Activated naive CD8-positive, alpha-beta T cell treated with anti-CD3 and anti-CD28 coated beads, Interleukin-2, amount 50 U/mL, for 16 hours (primary cell): Measurements from ENCODE around the gene ZBTB39.
"Not testable (repeated sequence)": the region's sequence is repeated elsewhere in the genome, so short reads cannot be mapped to it uniquely, and the experiment has no call there.

ENCODE experiments used
- DNase-seq: peaks from one replicate; pipeline ENCODE4 v3.0.0-alpha.2; 2020; ENCODE audit warnings: low read depth, low spot score

Gene ZBTB39

DNA sequence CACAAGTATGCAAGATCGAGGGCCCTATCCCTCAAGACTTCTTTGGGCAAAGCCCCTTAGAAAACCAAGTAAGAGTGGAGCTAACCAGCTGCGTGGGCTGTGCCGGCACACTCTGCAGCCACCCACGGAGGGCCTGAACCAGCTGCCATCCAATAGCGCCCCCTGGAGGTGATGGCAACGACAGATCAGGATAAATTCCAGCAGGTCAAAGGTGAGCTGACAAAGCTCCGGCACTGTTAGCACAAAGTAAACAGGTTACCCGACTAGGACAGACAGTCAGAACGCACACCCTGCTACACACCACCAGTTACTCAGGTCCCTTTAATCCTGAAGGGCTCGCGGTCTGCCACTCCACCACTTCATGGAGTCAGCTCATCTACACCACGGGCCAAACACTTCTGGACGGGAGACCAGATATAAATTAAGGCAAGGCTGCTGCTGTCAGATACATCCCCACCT lies 4.9 kb downstream of the ZBTB39 start:
- peak; percentile 47 for DNase-seq

GRCh38 chr12:57000393-57000792 lies 6.0 kb downstream of the ZBTB39 start:
- no peak for DNase-seq

- no peak for DNase-seq
These were observed 6.9 kb downstream of the ZBTB39 start for GRCh38 chr12:56999456-56999855.

DNA sequence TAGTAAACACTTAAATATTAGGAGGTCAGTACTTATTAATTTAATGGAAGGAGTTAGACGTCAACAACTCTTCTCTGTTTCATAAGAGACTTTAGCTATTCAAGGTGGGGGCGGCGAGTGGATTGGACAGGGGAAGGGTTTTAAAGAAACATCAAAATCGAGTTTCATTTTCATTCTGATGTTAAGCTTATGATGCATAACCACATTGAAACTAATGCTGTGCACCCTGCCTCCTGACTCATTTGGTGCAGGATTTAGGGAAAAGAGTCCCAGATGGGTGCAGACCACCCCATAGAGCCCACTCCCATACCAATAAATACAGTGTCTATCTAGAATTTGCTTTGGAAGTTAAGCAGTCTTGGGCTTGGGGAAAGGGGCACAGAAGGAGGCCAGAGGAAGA lies 7.4 kb downstream of the ZBTB39 start:
- DNase-seq: peak; percentile 10

- DNase-seq: no peak
These were observed 8.0 kb downstream of the ZBTB39 start for GRCh38 chr12:56998316-56998715.

DNA sequence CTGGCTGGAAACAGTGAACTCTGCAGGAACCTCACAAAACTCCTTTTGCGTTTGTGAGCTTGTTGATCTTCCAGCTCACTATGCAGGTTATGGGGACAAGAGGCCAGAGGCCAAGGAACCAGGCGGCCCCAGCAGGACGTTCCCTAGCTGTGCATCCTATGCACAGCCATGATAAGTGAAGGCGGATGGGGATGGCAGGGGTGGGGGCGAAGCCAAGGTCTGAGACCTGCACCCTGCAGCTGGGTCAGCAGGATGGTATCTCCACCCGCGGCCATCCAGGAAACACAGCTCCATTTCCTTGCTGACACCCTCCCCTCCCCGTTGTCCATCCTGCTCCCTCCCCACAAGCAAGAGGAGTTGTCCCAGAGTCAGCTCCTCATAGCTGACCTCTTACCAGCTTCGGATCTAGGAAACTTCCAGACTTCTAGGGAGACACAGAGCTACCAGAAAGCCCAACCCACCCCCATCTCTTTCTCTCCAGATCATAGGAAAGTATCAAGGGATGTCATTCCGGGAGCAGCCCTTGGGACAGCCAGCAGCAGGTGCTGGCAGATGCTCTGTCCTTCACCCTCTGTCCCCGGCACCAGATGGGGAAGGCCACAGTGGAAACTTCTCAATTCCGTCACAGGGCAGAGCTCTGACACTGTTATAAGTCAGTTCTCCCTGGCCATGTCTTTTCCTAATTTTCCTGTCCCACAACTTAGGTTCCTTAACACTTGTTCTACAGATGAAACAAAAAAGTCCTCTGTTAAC lies 9.4 kb downstream of the ZBTB39 start:
- no peak for DNase-seq

GRCh38 chr12:56995930-56996496 lies 10.3 kb downstream of the ZBTB39 start:
- DNase-seq: no peak

GRCh38 chr12:56995201-56995929 lies 11.0 kb downstream of the ZBTB39 start:
- no peak for DNase-seq

- DNase-seq: no peak
These were observed 12.1 kb downstream of the ZBTB39 start for GRCh38 chr12:56994231-56994746.

DNA sequence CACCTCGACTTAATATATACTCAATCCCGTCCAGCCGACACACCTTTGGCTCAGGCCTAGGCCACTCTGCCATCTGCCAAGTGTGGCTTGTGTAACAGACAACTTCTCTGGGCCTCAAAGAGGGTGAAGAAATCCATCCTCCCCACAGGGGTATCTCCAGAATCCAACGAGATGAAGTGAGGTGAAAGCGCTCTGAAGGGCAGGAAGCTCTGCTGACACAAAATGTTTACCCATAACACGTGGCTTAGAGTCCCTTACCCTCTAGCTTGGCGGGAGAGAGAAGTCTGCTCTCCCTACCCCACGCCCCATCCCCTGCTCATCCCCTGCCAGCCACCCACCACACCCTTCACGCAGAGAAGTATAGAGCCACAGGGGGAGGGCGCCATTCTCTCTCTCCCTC lies 13.0 kb downstream of the ZBTB39 start:
- DNase-seq: no peak

DNA sequence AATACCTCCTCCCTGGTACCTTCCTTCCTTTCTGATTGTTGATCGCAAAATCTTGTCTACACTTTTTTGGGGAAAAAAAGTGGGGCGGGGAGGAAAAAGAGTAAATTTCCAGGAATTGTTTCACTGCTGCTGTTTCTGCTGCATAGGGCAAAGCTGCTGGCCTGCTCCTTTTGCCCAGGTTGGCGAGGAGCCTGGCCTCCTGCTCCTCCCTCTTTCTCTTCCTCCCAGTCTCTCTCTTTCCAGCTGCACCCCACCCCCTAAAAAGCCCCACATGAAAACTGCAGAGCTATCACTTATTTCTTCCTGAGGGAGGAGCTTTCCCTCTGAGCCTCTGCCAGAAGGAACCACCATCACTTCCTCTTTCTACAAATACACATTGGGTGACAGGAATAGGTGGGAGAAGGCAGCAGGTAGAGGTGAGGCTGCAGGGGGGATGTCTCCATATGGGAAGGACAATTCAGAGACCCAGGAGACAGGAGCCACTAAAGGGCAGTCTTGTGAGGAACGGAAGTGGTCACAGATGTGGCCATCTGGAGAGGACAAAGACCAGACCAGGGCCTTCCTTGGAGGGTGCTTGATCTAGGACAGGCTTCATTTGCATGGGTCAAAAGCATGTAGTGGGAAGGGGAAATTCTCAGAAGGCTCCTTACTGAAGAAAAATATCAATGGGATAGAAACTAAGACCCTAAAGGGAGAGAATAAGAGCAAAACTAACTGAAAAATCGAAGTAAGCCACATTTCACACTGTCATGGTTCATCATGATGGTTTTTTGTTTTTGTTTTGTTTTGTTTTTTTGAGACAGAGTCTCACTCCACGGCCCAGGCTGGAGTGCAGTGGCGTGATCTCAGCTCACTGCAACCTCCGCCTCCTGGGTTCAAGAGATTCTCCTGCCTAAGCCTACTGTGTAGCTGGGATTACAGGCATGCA lies 14.8 kb downstream of the ZBTB39 start:
- no peak for DNase-seq

GRCh38 chr12:56990648-56991318 lies 15.6 kb downstream of the ZBTB39 start:
- DNase-seq: no peak

DNA sequence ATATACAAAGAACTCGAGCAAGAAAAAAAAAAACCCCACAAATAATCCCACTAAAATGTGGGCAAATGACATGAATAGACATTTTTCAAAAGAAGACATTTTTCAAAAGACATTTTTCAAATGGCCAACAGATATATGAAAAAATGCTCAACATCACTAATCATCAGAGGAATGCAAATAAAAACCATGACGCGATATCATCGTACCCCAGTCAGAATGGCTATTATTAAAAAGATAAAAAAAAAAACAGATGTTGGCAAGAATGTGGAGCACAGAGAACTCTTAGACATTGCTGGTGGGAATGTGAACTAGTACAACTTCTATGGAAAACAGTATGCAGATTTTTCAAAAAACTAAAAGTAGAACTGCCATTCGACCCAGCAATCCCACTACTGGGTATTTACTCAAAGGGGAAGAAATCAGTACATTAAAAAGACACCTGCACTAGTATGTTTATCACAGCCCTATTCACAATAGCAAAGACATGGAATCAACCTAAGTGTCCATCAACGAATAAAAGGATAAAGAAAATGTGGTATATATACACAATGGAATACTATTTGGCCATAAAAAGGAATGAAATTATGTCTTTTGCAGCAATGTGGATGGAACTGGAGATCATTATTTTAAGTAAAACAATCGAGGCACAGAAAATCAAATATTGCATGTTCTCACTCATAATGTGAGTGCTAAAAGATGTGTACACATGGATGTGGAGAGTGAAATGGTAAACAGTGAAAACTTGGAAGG lies 16.3 kb downstream of the ZBTB39 start:
- DNase-seq: no peak

GRCh38 chr12:56988207-56988739 lies 18.1 kb downstream of the ZBTB39 start:
- no peak for DNase-seq

GRCh38 chr12:56987551-56988053 lies 18.7 kb downstream of the ZBTB39 start:
- peak; percentile 39 for DNase-seq

GRCh38 chr12:56987011-56987410 lies 19.3 kb downstream of the ZBTB39 start:
- DNase-seq: no peak

- DNase-seq: not testable (repeated sequence)
These were observed 20.6 kb downstream of the ZBTB39 start for GRCh38 chr12:56985714-56986113.

- DNase-seq: no peak
These were observed 23.0 kb downstream of the ZBTB39 start for GRCh38 chr12:56983386-56983785.

GRCh38 chr12:56982578-56983236 lies 23.6 kb downstream of the ZBTB39 start:
- DNase-seq: not testable (repeated sequence)
